CD14-positive monocyte (primary cell): Measurements from ENCODE around the gene SH3BGRL2. TPM values are rescaled to one million over a fixed set of nuclear protein-coding genes. Genes with fewer than 3 reads are reported as not detected.

ENCODE experiments used
- DNase-seq, 3 donors: peaks; one replicate each; pipeline ENCODE4 v3.0.0-alpha.2; 2011 to 2022
- H2AFZ ChIP-seq: 2 replicates; pipeline ENCODE4 v1.6.0; 2012; ENCODE audit warnings: mild to moderate bottlenecking, low read depth, low read length, inconsistent platforms; ENCODE audit not compliant: insufficient read depth, poor library complexity, severe bottlenecking
- H3K27ac ChIP-seq, 2 donors: 1 replicate in 1 of 2; 2 replicates in 1 of 2; pipeline ENCODE4 v1.5.1; 2012 to 2013; ENCODE audit warnings: low read length in 2 of 2, control low read depth in 1 of 2, inconsistent platforms in 1 of 2, low read depth in 1 of 2, mild to moderate bottlenecking in 1 of 2
- H3K27me3 ChIP-seq, 2 donors: one replicate each; pipeline versions ENCODE4 v1.6.0 to v1.6.1; 2011 to 2013; ENCODE audit warnings: low read length in 2 of 2; ENCODE audit not compliant: control insufficient read depth in 2 of 2, insufficient read depth in 2 of 2
- H3K36me3 ChIP-seq, 2 donors: replicated peaks in 1 of 2; 1 replicate in 1 of 2; 2 replicates in 1 of 2; pipeline versions ENCODE4 v1.5.1 to v1.6.1; 2012 to 2013; ENCODE audit warnings: low read length in 2 of 2, control low read depth in 1 of 2, inconsistent platforms in 1 of 2, mild to moderate bottlenecking in 1 of 2; ENCODE audit not compliant: insufficient read depth in 2 of 2, control insufficient read depth in 1 of 2
- H3K4me1 ChIP-seq, 2 donors: 1 replicate in 1 of 2; 2 replicates in 1 of 2; pipeline versions ENCODE4 v1.5.1 to v1.6.1; 2012 to 2013; ENCODE audit warnings: low read length in 2 of 2, control low read depth in 1 of 2, inconsistent platforms in 1 of 2, mild to moderate bottlenecking in 1 of 2, moderate library complexity in 1 of 2; ENCODE audit not compliant: insufficient read depth in 2 of 2, control insufficient read depth in 1 of 2
- H3K4me2 ChIP-seq: replicated peaks from 2 replicates; pipeline ENCODE3; 2012; ENCODE audit warnings: low read length, moderate library complexity, mild to moderate bottlenecking; ENCODE audit not compliant: poor library complexity, severe bottlenecking; ENCODE audit errors: extremely low read depth
- H3K4me3 ChIP-seq, 3 experiments: fragments of 200-600 bp in 1 of 3; sonication (generic) in 1 of 3; replicated peaks in 1 of 3; 1 replicate in 2 of 3; 2 replicates in 1 of 3; pipeline ENCODE4 v1.5.1; 2011 to 2013; ENCODE audit warnings: low read length in 3 of 3, mild to moderate bottlenecking in 3 of 3, control low read depth in 2 of 3, low read depth in 2 of 3, inconsistent platforms in 1 of 3, moderate library complexity in 1 of 3
- H3K79me2 ChIP-seq: 2 replicates; pipeline ENCODE4 v1.6.0; 2012; ENCODE audit warnings: mild to moderate bottlenecking, control low read depth, inconsistent platforms, low read length, moderate library complexity; ENCODE audit not compliant: insufficient read depth
- H3K9ac ChIP-seq: 2 replicates; pipeline ENCODE4 v1.6.0; 2017; ENCODE audit warnings: low read length, mild to moderate bottlenecking; ENCODE audit not compliant: insufficient read depth, poor library complexity, severe bottlenecking
- H3K9me3 ChIP-seq, 2 donors: replicated peaks in 1 of 2; 1 replicate in 1 of 2; 2 replicates in 1 of 2; pipeline versions ENCODE4 v1.5.1 to v1.6.1; 2012 to 2013; ENCODE audit warnings: low read length in 2 of 2, control low read depth in 1 of 2; ENCODE audit not compliant: control insufficient read depth in 1 of 2, insufficient read depth in 1 of 2
- H4K20me1 ChIP-seq: 2 replicates; pipeline ENCODE4 v1.6.0; 2012; ENCODE audit warnings: mild to moderate bottlenecking, low read length, control low read depth, moderate library complexity; ENCODE audit not compliant: insufficient read depth
- H3K27ac Mint-ChIP-seq, 7 donors: one replicate each; pipeline ENCODE4 v1.8.0; 2020; ENCODE audit warnings: mild to moderate bottlenecking in 7 of 7, mixed read lengths in 7 of 7, moderate library complexity in 6 of 7, inconsistent platforms in 2 of 7
- H3K27me3 Mint-ChIP-seq, 3 donors: one replicate each; pipeline ENCODE4 v1.8.0; 2021 to 2022; ENCODE audit warnings: low read depth in 3 of 3, mild to moderate bottlenecking in 3 of 3, mixed read lengths in 3 of 3, moderate library complexity in 3 of 3, inconsistent platforms in 1 of 3
- H3K36me3 Mint-ChIP-seq, 2 donors: one replicate each; pipeline ENCODE4 v1.8.0; 2020; ENCODE audit warnings: mixed read lengths in 2 of 2, inconsistent platforms in 1 of 2, mild to moderate bottlenecking in 1 of 2
- H3K4me1 Mint-ChIP-seq: one replicate; pipeline ENCODE4 v1.8.0; 2020; ENCODE audit warnings: mild to moderate bottlenecking, mixed read lengths
- H3K4me3 Mint-ChIP-seq, 2 donors: one replicate each; pipeline ENCODE4 v1.8.0; 2020; ENCODE audit warnings: mild to moderate bottlenecking in 2 of 2, mixed read lengths in 2 of 2, moderate library complexity in 1 of 2
- H3K9me3 Mint-ChIP-seq, 7 donors: one replicate each; pipeline ENCODE4 v1.8.0; 2020 to 2022; ENCODE audit warnings: mixed read lengths in 7 of 7, mild to moderate bottlenecking in 6 of 7, moderate library complexity in 6 of 7, inconsistent platforms in 2 of 7
- CTCF ChIP-seq: fragments of 200-600 bp; IDR thresholded peaks from one replicate; pipeline ENCODE4 v1.8.0; 2022; ENCODE audit warnings: antibody characterized with exemption, mild to moderate bottlenecking
- WGBS: methylation state at CpG from one replicate; pipeline ENCODE4 v1.1.5; 2013; ENCODE audit warnings: missing lambda C conversion rate; ENCODE audit not compliant: insufficient coverage; 5-methylcytosine and 5-hydroxymethylcytosine counted together
- intact Hi-C, 2 donors: fragments of 100-400 bp; cut with micrococcal nuclease; formaldehyde crosslinking; loops; one replicate each; pipeline versions ENCODE4 v1.15.0 to v1.15.1; 2023
- polyA plus RNA-seq, 3 donors: library from polyadenylated mRNA; depleted of rRNA in 1 of 3; unstranded in 2 of 3; stranded (reverse) in 1 of 3; fragments of 300-500 nt in 2 of 3; fragments of >200 nt in 1 of 3; fragmentation: Illumina TruSeq in 2 of 3; gene quantifications; 1 replicate in 2 of 3; 2 replicates in 1 of 3; pipeline ENCODE4 v1.2.3, GENCODE V29; 2012 to 2021

SH3BGRL2 gene
- polyA plus RNA-seq, 3 donors: 0.03 to 0.30 (median 0.28) TPM

- H3K36me3 Mint-ChIP-seq: no peaks in the 10 kb centered on the region
- H3K79me2 ChIP-seq: no peaks in the 10 kb centered on the region
- H3K4me1 ChIP-seq: no peaks in the 10 kb centered on the region
- 100% methylated on average over 1 of the region's 3 CpGs for WGBS
- H3K36me3 ChIP-seq: no peaks in the 10 kb centered on the region
- no peak overlapping the region for H3K4me3 ChIP-seq
- H2AFZ ChIP-seq: no peak overlapping the region
- H3K4me2 ChIP-seq: no peak overlapping the region
- no peaks in the 10 kb centered on the region for H4K20me1 ChIP-seq
- no peaks in the 10 kb centered on the region for H3K27me3 ChIP-seq
- peaks cover 0 to 2% (median 1%) of the 10 kb centered on the region in 3 donors for H3K27me3 Mint-ChIP-seq
- no peak overlapping the region for H3K27ac Mint-ChIP-seq
- H3K9ac ChIP-seq: no peak overlapping the region
- H3K9me3 Mint-ChIP-seq: peaks cover 0 to 6% (median 3%) of the 10 kb centered on the region in 7 donors
- no peak for TF ChIP-seq CTCF
- intact Hi-C loops: no loop called here
- no peaks in the 10 kb centered on the region for H3K4me1 Mint-ChIP-seq
- H3K4me3 Mint-ChIP-seq: no peak overlapping the region
- no peak for DNase-seq
- no peak overlapping the region for H3K27ac ChIP-seq
- H3K9me3 ChIP-seq: no peaks in the 10 kb centered on the region
These were observed 30.1 kb upstream of the SH3BGRL2 start for GRCh38 chr6:79600812-79601609.

- DNase-seq: no peak
- Histone ChIP-seq H3K27me3 (no peaks in the 10 kb centered on the region), H3K4me2 (no peak overlapping the region), H2AFZ (no peak overlapping the region), H3K4me3 (no peak overlapping the region), H3K9me3 (no peaks in the 10 kb centered on the region), H4K20me1 (no peaks in the 10 kb centered on the region), H3K79me2 (no peaks in the 10 kb centered on the region), H3K27ac (no peak overlapping the region), H3K4me1 (no peaks in the 10 kb centered on the region), H3K9ac (no peak overlapping the region), H3K36me3 (no peaks in the 10 kb centered on the region)
- no peak for TF ChIP-seq CTCF
- H3K36me3 Mint-ChIP-seq: no peaks in the 10 kb centered on the region
- H3K27me3 Mint-ChIP-seq: peaks cover 0 to 2% (median 0%) of the 10 kb centered on the region in 3 donors
- intact Hi-C loops: no loop called here
- peaks cover 0 to 11% (median 4%) of the 10 kb centered on the region in 7 donors for H3K9me3 Mint-ChIP-seq
- no peaks in the 10 kb centered on the region for H3K4me1 Mint-ChIP-seq
- no peak overlapping the region for H3K27ac Mint-ChIP-seq
- no peak overlapping the region for H3K4me3 Mint-ChIP-seq
These were observed 28.3 kb upstream of the SH3BGRL2 start for GRCh38 chr6:79602859-79603258.
